ENCODE results near the gene TULP4. TPM values are rescaled to one million over a fixed set of nuclear protein-coding genes. Genes with fewer than 3 reads are reported as not detected.

Gene TULP4
- total and polyA plus RNA-seq, 2 donors (not counting 1 experiment from before 2014, with no cell fraction given) = 12.0 to 90.0 TPM

- 34% methylated on average over 3 of the region's 4 CpGs for WGBS (ENCODE audit: insufficient coverage)
- H3K27me3 Mint-ChIP-seq = peaks cover 15% of the 10 kb centered on the region
- H3K9ac ChIP-seq (ENCODE audit: low read length) = no peak overlapping the region
- no peak overlapping the region for H3K27ac ChIP-seq (ENCODE audit: low read length in 2 of 2)
- H4K20me1 ChIP-seq (ENCODE audit: control insufficient read depth, insufficient read depth, low read length, poor library complexity, severe bottlenecking) = no peaks in the 10 kb centered on the region
- H3K4me3 ChIP-seq (ENCODE audit: control extremely low read depth in 1 of 5, extremely low read depth in 1 of 5, insufficient read depth in 1 of 5, low read depth in 2 of 5, low read length in 4 of 5) = no peak overlapping the region
- no peak overlapping the region for H3K4me2 ChIP-seq (replicated peaks; ENCODE audit: low read depth, low read length, poor library complexity, severe bottlenecking)
- peaks cover 0 to 19% (median 11%) of the 10 kb centered on the region in 4 experiments for H3K27me3 ChIP-seq (replicated peaks in 1 of 4; ENCODE audit: control extremely low read depth in 1 of 4, control insufficient read depth in 3 of 4, insufficient read depth in 4 of 4, low read length in 3 of 4)
- POLR2A ChIA-PET = no interaction called here
- no peaks in the 10 kb centered on the region for H3K36me3 ChIP-seq (replicated peaks in 1 of 2; ENCODE audit: control extremely low read depth in 1 of 2, control insufficient read depth in 1 of 2, extremely low read depth in 1 of 2, insufficient read depth in 2 of 2, low read length in 1 of 2)
- H3K9me3 ChIP-seq (ENCODE audit: control extremely low read depth in 1 of 3, control insufficient read depth in 2 of 3, insufficient read depth in 1 of 3, low read length in 2 of 3) = no peaks in the 10 kb centered on the region
- no peaks in the 10 kb centered on the region for H3K79me2 ChIP-seq (ENCODE audit: control insufficient read depth, insufficient read depth, low read length)
- no peak overlapping the region for H3K27ac Mint-ChIP-seq
- no peak for DNase-seq
- CTCF ChIA-PET = interaction anchor here (1.6 kb wide), 1 partner anchor 293 kb away, joined by 5 read pairs; no protein-coding TSS in a partner anchor
- no peak overlapping the region for H2AFZ ChIP-seq (ENCODE audit: insufficient read depth, low read depth, low read length, poor library complexity, severe bottlenecking)
- no peaks in the 10 kb centered on the region for H3K9me3 Mint-ChIP-seq (ENCODE audit: insufficient read depth)
- H3K4me1 ChIP-seq (ENCODE audit: control insufficient read depth in 2 of 2, insufficient read depth in 2 of 2, low read length in 2 of 2) = peaks cover 12 to 19% of the 10 kb centered on the region in 2 donors
- intact Hi-C loops (cut with micrococcal nuclease) = no loop called here
- H3K4me3 Mint-ChIP-seq = no peak overlapping the region
- H3K4me1 Mint-ChIP-seq = peaks cover 12% of the 10 kb centered on the region
- TF ChIP-seq EZH2 (IDR thresholded peaks at IDR 0.05; ENCODE audit: borderline replicate concordance, insufficient read depth, low read depth, low read length, poor library complexity, severe bottlenecking) (no peak), CTCF (IDR thresholded peaks at IDR 0.05) (no peak)
- ATAC-seq (ENCODE audit: low read depth) = no peak
Measured at GRCh38 chr6:158514176-158514575, 201.9 kb downstream of the TULP4 start.

DNA sequence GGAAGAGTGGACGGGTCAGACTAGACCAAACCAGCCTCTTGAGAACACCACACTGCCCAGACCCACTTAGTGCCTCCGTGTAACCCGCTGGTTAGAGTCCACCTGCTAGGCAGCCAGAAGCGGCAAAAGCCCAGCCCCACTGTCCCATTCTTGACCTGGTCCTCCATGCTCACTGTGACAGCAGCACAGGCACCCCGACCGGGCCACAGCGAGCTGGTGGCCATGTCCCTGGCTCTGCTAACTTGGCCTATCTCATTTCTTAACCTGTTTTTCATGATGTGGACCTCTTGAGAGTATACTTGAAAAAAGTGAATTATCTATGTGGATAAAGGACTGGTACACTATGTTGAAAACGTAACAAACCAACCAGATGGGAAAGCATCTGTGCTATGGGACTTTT, 202.7 kb downstream of the TULP4 start:
- H3K27me3 ChIP-seq (replicated peaks in 1 of 4; ENCODE audit: control extremely low read depth in 1 of 4, control insufficient read depth in 3 of 4, insufficient read depth in 4 of 4, low read length in 3 of 4) = peaks cover 0 to 27% (median 14%) of the 10 kb centered on the region in 4 experiments
- H3K4me2 ChIP-seq (replicated peaks; ENCODE audit: low read depth, low read length, poor library complexity, severe bottlenecking) = no peak overlapping the region
- 89% methylated on average over 6 of the region's 8 CpGs for WGBS (ENCODE audit: insufficient coverage)
- H3K79me2 ChIP-seq (ENCODE audit: control insufficient read depth, insufficient read depth, low read length) = no peaks in the 10 kb centered on the region
- TF ChIP-seq CTCF (IDR thresholded peaks at IDR 0.05) (no peak), EZH2 (IDR thresholded peaks at IDR 0.05; ENCODE audit: borderline replicate concordance, insufficient read depth, low read depth, low read length, poor library complexity, severe bottlenecking) (no peak)
- no peak overlapping the region for H3K27ac Mint-ChIP-seq
- no peak overlapping the region for H2AFZ ChIP-seq (ENCODE audit: insufficient read depth, low read depth, low read length, poor library complexity, severe bottlenecking)
- no peaks in the 10 kb centered on the region for H3K9me3 ChIP-seq (ENCODE audit: control extremely low read depth in 1 of 3, control insufficient read depth in 2 of 3, insufficient read depth in 1 of 3, low read length in 2 of 3)
- H3K9ac ChIP-seq (ENCODE audit: low read length) = no peak overlapping the region
- H3K4me3 ChIP-seq (ENCODE audit: control extremely low read depth in 1 of 5, extremely low read depth in 1 of 5, insufficient read depth in 1 of 5, low read depth in 2 of 5, low read length in 4 of 5) = no peak overlapping the region
- H3K27ac ChIP-seq (ENCODE audit: low read length in 2 of 2) = no peak overlapping the region
- H3K9me3 Mint-ChIP-seq (ENCODE audit: insufficient read depth) = no peaks in the 10 kb centered on the region
- H3K4me1 ChIP-seq (ENCODE audit: control insufficient read depth in 2 of 2, insufficient read depth in 2 of 2, low read length in 2 of 2) = peaks cover 12 to 19% of the 10 kb centered on the region in 2 donors
- DNase-seq = no peak
- ChIA-PET POLR2A (no interaction called here), CTCF (no interaction called here)
- ATAC-seq (ENCODE audit: low read depth) = no peak
- no peaks in the 10 kb centered on the region for H4K20me1 ChIP-seq (ENCODE audit: control insufficient read depth, insufficient read depth, low read length, poor library complexity, severe bottlenecking)
- H3K27me3 Mint-ChIP-seq = peaks cover 22% of the 10 kb centered on the region
- no peaks in the 10 kb centered on the region for H3K36me3 ChIP-seq (replicated peaks in 1 of 2; ENCODE audit: control extremely low read depth in 1 of 2, control insufficient read depth in 1 of 2, extremely low read depth in 1 of 2, insufficient read depth in 2 of 2, low read length in 1 of 2)
- peaks cover 12% of the 10 kb centered on the region for H3K4me1 Mint-ChIP-seq
- intact Hi-C loops (cut with micrococcal nuclease) = no loop called here
- no peak overlapping the region for H3K4me3 Mint-ChIP-seq
